Activated CD8-positive, alpha-beta memory T cell treated with anti-CD3 and anti-CD28 coated beads, Interleukin-2, amount 50 U/mL, for 4 hours (primary cell): ENCODE measurements around the gene PADI3.
"Not testable (repeated sequence)": the region's sequence is repeated elsewhere in the genome, so short reads cannot be mapped to it uniquely, and the experiment has no call there.

ENCODE experiments used
- DNase-seq: peaks from one replicate; pipeline ENCODE4 v3.0.0-alpha.2; 2020

PADI3 gene

GRCh38 chr1:17217607-17218006 is 31.3 kb upstream of the PADI3 start:
- no peak for DNase-seq

- no peak for DNase-seq
These were observed 30.0 kb upstream of the PADI3 start for GRCh38 chr1:17218939-17219338.

GRCh38 chr1:17220287-17220686 is 28.6 kb upstream of the PADI3 start:
- DNase-seq, result no peak

GRCh38 chr1:17222557-17222956 is 26.3 kb upstream of the PADI3 start:
- DNase-seq, result no peak

- no peak for DNase-seq
These were observed 24.5 kb upstream of the PADI3 start for GRCh38 chr1:17224434-17224833.

GRCh38 chr1:17225140-17225539 is 23.8 kb upstream of the PADI3 start:
- DNase-seq, result no peak

GRCh38 chr1:17227358-17227915 is 21.5 kb upstream of the PADI3 start:
- no peak for DNase-seq

- DNase-seq, result no peak
These were observed 20.3 kb upstream of the PADI3 start for GRCh38 chr1:17228619-17229018.

GRCh38 chr1:17229379-17229778 is 19.5 kb upstream of the PADI3 start:
- no peak for DNase-seq

- no peak for DNase-seq
These were observed 18.8 kb upstream of the PADI3 start for GRCh38 chr1:17230106-17230505.

- no peak for DNase-seq
These were observed 18.1 kb upstream of the PADI3 start for GRCh38 chr1:17230671-17231310.

GRCh38 chr1:17232759-17233661 is 15.9 kb upstream of the PADI3 start:
- no peak for DNase-seq

- no peak for DNase-seq
These were observed 15.1 kb upstream of the PADI3 start for GRCh38 chr1:17233675-17234320.

- no peak for DNase-seq
These were observed 14.5 kb upstream of the PADI3 start for GRCh38 chr1:17234405-17234804.

- no peak for DNase-seq
These were observed 13.6 kb upstream of the PADI3 start for GRCh38 chr1:17235135-17235885.

- DNase-seq, result peak; percentile 90
These were observed 11.9 kb upstream of the PADI3 start for GRCh38 chr1:17236779-17237560.

- no peak for DNase-seq
These were observed 11.4 kb upstream of the PADI3 start for GRCh38 chr1:17237561-17237903.

- no peak for DNase-seq
These were observed 9.5 kb upstream of the PADI3 start for GRCh38 chr1:17239420-17239819.

GRCh38 chr1:17241011-17241779 is 7.7 kb upstream of the PADI3 start:
- DNase-seq, result not testable (repeated sequence)

GRCh38 chr1:17241780-17242074 is 7.2 kb upstream of the PADI3 start:
- DNase-seq, result not testable (repeated sequence)

GRCh38 chr1:17243274-17243673 is 5.6 kb upstream of the PADI3 start:
- no peak for DNase-seq
